ENCODE data around the gene MYRFL. TPM values are rescaled to one million over a fixed set of nuclear protein-coding genes. Genes with fewer than 3 reads are reported as not detected.
"Not testable (repeated sequence)": the region's sequence is repeated elsewhere in the genome, so short reads cannot be mapped to it uniquely, and the experiment has no call there.

Gene MYRFL
- polyA plus RNA-seq (ENCODE audit: insufficient read depth in 1 of 5, insufficient read length in 5 of 5, low replicate concordance in 1 of 5), result 1 to 10 TPM in 3 of 5 donors, under 1 TPM in 2; 0.54 to 3.2 (median 1.1) TPM
- long read RNA-seq, donor 1, result 0 reads
- long read RNA-seq, donor 2, result 0 reads
- long read RNA-seq, donor 3, result 0 reads
- long read RNA-seq, donor 4, result 0 reads
- long read RNA-seq, donor 5, result 0 reads
- long read RNA-seq, donor 6, result 0 reads
- long read RNA-seq, donor 7, result 0 reads
- long read RNA-seq, donor 8, result 0 reads

GRCh38 chr12:69824966-69825560, at the start of gene MYRFL:
TSS of gene MYRFL (plus strand) at chr12:69825227. CDS start at chr12:69825518, 291 bp downstream.
- DNase-seq, result no peak

GRCh38 chr12:69779928-69780327, 45.1 kb upstream of the MYRFL start:
- DNase-seq, result no peak

GRCh38 chr12:69783365-69783764, 41.7 kb upstream of the MYRFL start:
- DNase-seq, result no peak

GRCh38 chr12:69789351-69789750, 35.7 kb upstream of the MYRFL start:
- no peak for DNase-seq

- no peak for DNase-seq
Measured at GRCh38 chr12:69792533-69792932, 32.5 kb upstream of the MYRFL start.

GRCh38 chr12:69807101-69807897, 17.7 kb upstream of the MYRFL start:
- not testable (repeated sequence) for DNase-seq

GRCh38 chr12:69810870-69811498, 14.0 kb upstream of the MYRFL start:
- no peak for DNase-seq

- no peak for DNase-seq
Measured at GRCh38 chr12:69816082-69816481, 8.9 kb upstream of the MYRFL start.

GRCh38 chr12:69821032-69821455, 4.0 kb upstream of the MYRFL start:
- no peak for DNase-seq

- DNase-seq, result peak; percentile 80 to 86
Measured at GRCh38 chr12:69821456-69822159, 3.4 kb upstream of the MYRFL start.

GRCh38 chr12:69822201-69822860, 2.7 kb upstream of the MYRFL start:
- no peak for DNase-seq

- DNase-seq, result no peak
Measured at GRCh38 chr12:69824028-69824427, 999 bp upstream of the MYRFL start.

- no peak for DNase-seq
Measured at GRCh38 chr12:69828897-69829296, 3.9 kb downstream of the MYRFL start.

GRCh38 chr12:69833696-69834095, 8.7 kb downstream of the MYRFL start:
- no peak for DNase-seq

- DNase-seq, result no peak
Measured at GRCh38 chr12:69834147-69834546, 9.1 kb downstream of the MYRFL start.

GRCh38 chr12:69834576-69834975, 9.5 kb downstream of the MYRFL start:
- DNase-seq, result no peak

GRCh38 chr12:69835081-69835480, 10.1 kb downstream of the MYRFL start:
- no peak for DNase-seq

- DNase-seq, result no peak
Measured at GRCh38 chr12:69836015-69836414, 11.0 kb downstream of the MYRFL start.

GRCh38 chr12:69837191-69837590, 12.2 kb downstream of the MYRFL start:
- no peak for DNase-seq

GRCh38 chr12:69837657-69838415, 12.8 kb downstream of the MYRFL start:
- no peak for DNase-seq

Measured in right lung (tissue), 10 donors.